CD4-positive, CD25-positive, alpha-beta regulatory T cell (primary cell): Measurements from ENCODE around the gene SCIN. TPM values are rescaled to one million over a fixed set of nuclear protein-coding genes. Genes with fewer than 3 reads are reported as not detected.
"Not testable (repeated sequence)": the region's sequence is repeated elsewhere in the genome, so short reads cannot be mapped to it uniquely, and the experiment has no call there.

Experiments used
- ATAC-seq, 2 donors: fragments of 150-1000 bp; cut with Tn5 transposase; one replicate each; pipeline ENCODE4 v1.10.0; 2021; ENCODE audit warnings: low read depth in 2 of 2, moderate number of reproducible peaks in 2 of 2, moderate library complexity in 1 of 2
- DNase-seq, 3 donors: peaks; one replicate each; pipeline versions ENCODE4 v3.0.0 to v3.0.0-alpha.2; 2012 to 2022; ENCODE audit warnings: mixed read lengths in 1 of 3
- H3K27ac ChIP-seq: one replicate; pipeline ENCODE4 v1.7.0; 2013; ENCODE audit warnings: mild to moderate bottlenecking, low read length; ENCODE audit not compliant: insufficient read depth, poor library complexity, severe bottlenecking
- H3K27me3 ChIP-seq: one replicate; pipeline ENCODE4 v1.7.0; 2013; ENCODE audit warnings: low read length; ENCODE audit not compliant: control insufficient read depth, insufficient read depth
- H3K36me3 ChIP-seq: one replicate; pipeline ENCODE4 v1.7.0; 2013; ENCODE audit warnings: mild to moderate bottlenecking, low read length, moderate library complexity; ENCODE audit not compliant: control insufficient read depth, insufficient read depth
- H3K4me1 ChIP-seq: 2 replicates; pipeline ENCODE4 v1.7.0; 2013; ENCODE audit warnings: mild to moderate bottlenecking, low read length; ENCODE audit not compliant: insufficient read depth, control insufficient read depth, poor library complexity, severe bottlenecking
- H3K4me3 ChIP-seq: one replicate; pipeline ENCODE4 v1.7.0; 2013; ENCODE audit warnings: low read depth, mild to moderate bottlenecking, low read length, moderate library complexity
- H3K9me3 ChIP-seq, 2 experiments: 1 replicate in 1 of 2; 2 replicates in 1 of 2; pipeline ENCODE4 v1.7.0; 2013; ENCODE audit warnings: low read length in 2 of 2, mild to moderate bottlenecking in 1 of 2, moderate library complexity in 1 of 2; ENCODE audit not compliant: control insufficient read depth in 2 of 2
- H3K27ac Mint-ChIP-seq, 3 donors: one replicate each; pipeline ENCODE4 v1.8.0; 2020 to 2022; ENCODE audit warnings: mild to moderate bottlenecking in 3 of 3, mixed read lengths in 3 of 3, moderate library complexity in 2 of 3
- H3K27me3 Mint-ChIP-seq: one replicate; pipeline ENCODE4 v1.8.0; 2022; ENCODE audit warnings: mild to moderate bottlenecking, mixed read lengths
- H3K36me3 Mint-ChIP-seq: one replicate; pipeline ENCODE4 v1.8.0; 2020; ENCODE audit warnings: mixed read lengths
- H3K4me1 Mint-ChIP-seq, 4 donors: one replicate each; pipeline ENCODE4 v1.8.0; 2020 to 2022; ENCODE audit warnings: mixed read lengths in 4 of 4, mild to moderate bottlenecking in 1 of 4
- H3K4me3 Mint-ChIP-seq, 4 donors: one replicate each; pipeline ENCODE4 v1.8.0; 2020 to 2022; ENCODE audit warnings: mild to moderate bottlenecking in 4 of 4, mixed read lengths in 4 of 4, moderate library complexity in 3 of 4
- H3K9me3 Mint-ChIP-seq, 7 donors: one replicate each; pipeline ENCODE4 v1.8.0; 2020 to 2022; ENCODE audit warnings: mixed read lengths in 7 of 7, mild to moderate bottlenecking in 3 of 7, moderate library complexity in 2 of 7
- polyA plus RNA-seq, 4 donors: library from polyadenylated mRNA; unstranded; fragments of 300-500 nt; fragmentation: Illumina TruSeq; gene quantifications; one replicate each; pipeline ENCODE4 v1.2.3, GENCODE V29; 2021
- total RNA-seq: library from RNA; stranded (reverse); gene quantifications from one replicate; pipeline ENCODE4 v1.2.3, GENCODE V29; 2022

SCIN gene
- total and polyA plus RNA-seq, 5 donors from 2014 or later: 0.22 to 0.31 TPM; not detected in 3

DNA sequence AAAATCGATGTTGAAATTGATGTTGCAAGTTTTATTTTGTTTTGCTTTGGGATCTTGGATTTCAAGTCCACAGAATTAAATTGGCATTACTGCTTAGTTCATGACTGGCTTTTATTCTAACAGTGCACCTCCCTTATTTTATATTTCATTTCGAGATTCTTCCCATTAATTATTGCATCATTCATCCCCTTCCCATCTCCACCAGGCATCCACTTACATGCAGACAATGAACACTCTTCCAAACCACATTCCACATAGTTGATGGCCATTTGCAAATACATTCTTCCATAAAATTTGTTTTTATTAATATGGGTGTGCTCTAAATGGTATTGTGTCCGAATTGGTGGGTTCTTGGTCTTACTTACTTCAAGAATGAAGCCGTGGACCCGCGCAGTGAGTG lies 15.6 kb upstream of the SCIN start:
- H3K9me3 Mint-ChIP-seq: peaks cover 0 to 4% (median 2%) of the 10 kb centered on the region in 7 donors
- H3K4me1 Mint-ChIP-seq: no peaks in the 10 kb centered on the region
- H3K27ac Mint-ChIP-seq: no peak overlapping the region
- H3K36me3 Mint-ChIP-seq: no peaks in the 10 kb centered on the region
- no peaks in the 10 kb centered on the region for H3K4me1 ChIP-seq
- no peak overlapping the region for H3K27ac ChIP-seq
- H3K9me3 ChIP-seq: no peaks in the 10 kb centered on the region
- H3K4me3 Mint-ChIP-seq: no peak overlapping the region
- DNase-seq (no peak), ATAC-seq (no peak)
- no peaks in the 10 kb centered on the region for H3K36me3 ChIP-seq
- no peaks in the 10 kb centered on the region for H3K27me3 Mint-ChIP-seq
- no peak overlapping the region for H3K4me3 ChIP-seq
- H3K27me3 ChIP-seq: no peaks in the 10 kb centered on the region

DNA sequence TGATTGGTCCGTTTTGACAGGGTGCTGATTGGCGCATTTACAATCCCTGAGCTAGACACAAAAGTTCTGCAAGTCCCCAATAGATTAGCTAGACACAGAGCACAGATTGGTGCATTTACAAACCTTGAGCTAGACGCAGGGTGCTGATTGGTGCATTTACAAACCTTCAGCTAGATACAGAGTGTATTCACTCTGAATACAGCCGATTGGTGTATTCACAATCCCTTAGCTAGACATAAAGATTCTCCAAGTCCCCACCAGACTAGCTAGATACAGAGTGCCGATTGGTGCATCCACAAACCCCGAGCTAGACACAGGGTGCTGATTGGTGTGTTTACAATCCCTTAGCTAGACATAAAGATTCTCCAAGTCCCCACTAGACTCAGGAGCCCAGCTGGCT lies 14.8 kb upstream of the SCIN start:
- H3K4me3 ChIP-seq, H3K27ac Mint-ChIP-seq, H3K27ac ChIP-seq, H3K36me3 ChIP-seq, H3K27me3 Mint-ChIP-seq, H3K4me1 ChIP-seq, H3K27me3 ChIP-seq, H3K9me3 Mint-ChIP-seq, H3K9me3 ChIP-seq, H3K4me3 Mint-ChIP-seq, DNase-seq, H3K4me1 Mint-ChIP-seq, H3K36me3 Mint-ChIP-seq, ATAC-seq: not testable (repeated sequence)

DNA sequence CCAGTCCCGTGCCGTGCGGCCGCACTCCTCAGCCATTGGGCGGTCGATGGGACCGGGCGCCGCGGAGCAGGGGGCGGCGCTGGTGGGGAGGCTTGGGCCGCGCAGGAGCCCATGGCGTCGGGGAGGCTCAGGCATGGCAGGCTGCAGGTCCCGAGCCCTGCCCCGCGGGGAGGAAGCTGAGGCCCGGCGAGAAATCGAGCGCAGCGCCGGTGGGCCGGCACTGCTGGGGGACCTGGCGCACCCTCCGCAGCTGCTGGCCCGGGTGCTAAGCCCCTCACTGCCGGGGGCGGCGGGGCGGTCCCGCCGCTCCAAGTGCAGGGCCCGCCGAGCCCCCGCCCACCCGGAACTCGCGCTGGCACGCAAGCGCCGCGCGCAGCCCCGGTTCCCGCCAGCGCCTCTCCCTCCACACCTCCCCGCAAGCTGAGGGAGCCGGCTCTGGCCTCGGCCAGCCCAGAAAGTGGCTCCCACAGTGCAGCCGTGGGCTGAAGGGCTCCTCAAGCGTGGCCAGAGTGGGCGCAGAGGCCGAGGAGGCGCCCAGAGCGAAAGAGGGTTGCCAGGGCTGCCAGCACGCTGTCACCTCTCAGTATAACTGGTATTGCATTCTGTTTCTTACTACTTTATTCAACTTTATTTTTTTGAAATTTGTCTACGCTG lies 14.3 kb upstream of the SCIN start:
- not testable (repeated sequence) for H3K27me3 Mint-ChIP-seq, H3K4me1 Mint-ChIP-seq, H3K36me3 Mint-ChIP-seq, H3K4me3 Mint-ChIP-seq, H3K9me3 ChIP-seq, H3K9me3 Mint-ChIP-seq, ATAC-seq, H3K4me1 ChIP-seq, H3K27me3 ChIP-seq, H3K36me3 ChIP-seq, H3K27ac ChIP-seq, H3K4me3 ChIP-seq, H3K27ac Mint-ChIP-seq, DNase-seq

DNA sequence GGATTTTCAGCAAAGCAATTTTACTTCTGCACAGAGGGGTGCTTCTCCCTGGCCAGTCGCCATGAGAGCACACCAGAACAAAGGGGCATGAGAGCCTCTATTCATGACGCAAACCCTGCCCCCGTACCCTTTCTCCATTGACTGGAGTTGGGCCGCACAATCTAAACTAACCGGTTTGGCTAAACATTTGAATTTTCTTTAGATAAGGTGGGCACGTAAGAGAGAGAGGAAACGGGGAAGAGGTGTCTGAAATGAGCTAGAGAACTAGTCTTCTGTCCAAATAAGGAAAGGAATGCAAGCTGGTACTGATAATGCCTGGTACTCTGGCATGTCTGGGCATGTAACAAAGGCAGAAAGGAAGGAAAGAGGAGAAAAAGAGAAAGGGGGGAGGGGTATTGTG lies 13.2 kb upstream of the SCIN start:
- Histone ChIP-seq H3K27ac (no peak overlapping the region), H3K4me3 (no peak overlapping the region), H3K4me1 (no peaks in the 10 kb centered on the region), H3K27me3 (no peaks in the 10 kb centered on the region), H3K36me3 (no peaks in the 10 kb centered on the region), H3K9me3 (no peaks in the 10 kb centered on the region)
- no peaks in the 10 kb centered on the region for H3K4me1 Mint-ChIP-seq
- no peaks in the 10 kb centered on the region for H3K27me3 Mint-ChIP-seq
- H3K36me3 Mint-ChIP-seq: no peaks in the 10 kb centered on the region
- no peak overlapping the region for H3K27ac Mint-ChIP-seq
- peaks cover 0 to 4% (median 2%) of the 10 kb centered on the region in 7 donors for H3K9me3 Mint-ChIP-seq
- ATAC-seq (no peak), DNase-seq (no peak)
- H3K4me3 Mint-ChIP-seq: no peak overlapping the region

DNA sequence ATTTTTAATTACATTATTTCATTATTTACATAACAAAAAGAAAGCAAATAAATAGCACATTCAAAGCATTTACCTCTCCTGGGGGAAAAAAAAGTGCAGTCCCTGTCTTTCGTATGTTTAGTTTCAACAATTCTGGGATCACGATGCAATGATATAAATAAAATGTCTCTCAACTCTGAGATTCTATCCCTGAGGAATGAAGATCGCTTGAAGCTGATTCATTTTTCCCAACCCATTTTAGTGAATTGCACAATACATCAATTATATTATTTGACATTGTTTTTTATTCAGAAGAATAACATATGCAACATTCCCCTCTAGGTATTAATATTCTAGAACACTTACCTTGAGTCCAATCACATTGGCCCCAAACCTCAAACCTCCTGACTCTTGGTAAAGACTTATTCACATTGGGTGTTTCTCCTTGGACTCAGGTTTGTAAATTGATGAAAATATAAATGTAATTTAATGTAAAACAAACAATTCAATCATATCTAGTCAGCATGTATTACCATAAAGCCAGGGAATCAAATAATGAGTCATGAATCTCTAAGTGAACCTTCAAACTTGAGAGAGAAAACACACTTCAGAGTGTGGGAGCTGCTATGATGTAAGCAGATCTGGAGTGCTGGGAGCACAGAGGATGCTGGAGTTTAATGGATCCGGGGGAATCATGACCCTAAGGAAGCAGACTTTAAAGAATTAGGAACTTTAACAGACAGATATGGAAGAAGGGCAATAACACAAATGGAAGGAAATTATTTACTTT lies 5.3 kb upstream of the SCIN start:
- Mint-ChIP-seq H3K4me1 (peaks cover 0 to 4% (median 1%) of the 10 kb centered on the region in 4 donors), H3K27ac (no peak overlapping the region), H3K9me3 (peaks cover 0 to 2% (median 0%) of the 10 kb centered on the region in 7 donors), H3K27me3 (peaks cover 15% of the 10 kb centered on the region), H3K36me3 (no peaks in the 10 kb centered on the region), H3K4me3 (no peak overlapping the region)
- peaks cover 9% of the 10 kb centered on the region for H3K27me3 ChIP-seq
- no peak for ATAC-seq
- no peaks in the 10 kb centered on the region for H3K9me3 ChIP-seq
- H3K36me3 ChIP-seq: no peaks in the 10 kb centered on the region
- DNase-seq: no peak
- H3K27ac ChIP-seq: no peak overlapping the region
- no peak overlapping the region for H3K4me3 ChIP-seq
- no peaks in the 10 kb centered on the region for H3K4me1 ChIP-seq

DNA sequence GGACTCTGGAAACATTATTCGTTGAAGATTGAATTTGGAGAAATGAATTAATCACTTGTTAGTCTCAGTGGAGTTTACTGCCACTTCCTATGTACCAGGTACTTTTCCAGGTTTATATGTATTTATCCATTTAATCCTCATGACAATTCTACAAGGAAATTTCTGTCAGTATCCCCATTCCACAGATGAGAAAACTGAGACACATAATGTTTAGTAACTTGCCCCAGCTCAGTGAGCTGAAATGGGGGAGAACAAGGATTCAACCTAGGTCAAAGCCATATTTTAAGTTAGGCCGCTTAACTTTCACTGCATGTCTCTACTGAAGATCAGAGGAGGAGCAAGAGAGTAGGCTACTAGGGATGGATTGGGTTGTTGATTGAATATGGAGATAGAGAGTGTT lies 4.6 kb upstream of the SCIN start:
- no peak for DNase-seq
- Histone ChIP-seq H3K36me3 (no peaks in the 10 kb centered on the region), H3K9me3 (no peaks in the 10 kb centered on the region), H3K27me3 (peaks cover 9% of the 10 kb centered on the region), H3K4me1 (no peaks in the 10 kb centered on the region), H3K4me3 (no peak overlapping the region), H3K27ac (no peak overlapping the region)
- peaks cover 22% of the 10 kb centered on the region for H3K27me3 Mint-ChIP-seq
- no peak overlapping the region for H3K4me3 Mint-ChIP-seq
- H3K27ac Mint-ChIP-seq: no peak overlapping the region
- peaks cover 0 to 7% (median 3%) of the 10 kb centered on the region in 4 donors for H3K4me1 Mint-ChIP-seq
- no peaks in the 10 kb centered on the region for H3K36me3 Mint-ChIP-seq
- ATAC-seq: no peak
- peaks cover 0 to 2% (median 0%) of the 10 kb centered on the region in 7 donors for H3K9me3 Mint-ChIP-seq

DNA sequence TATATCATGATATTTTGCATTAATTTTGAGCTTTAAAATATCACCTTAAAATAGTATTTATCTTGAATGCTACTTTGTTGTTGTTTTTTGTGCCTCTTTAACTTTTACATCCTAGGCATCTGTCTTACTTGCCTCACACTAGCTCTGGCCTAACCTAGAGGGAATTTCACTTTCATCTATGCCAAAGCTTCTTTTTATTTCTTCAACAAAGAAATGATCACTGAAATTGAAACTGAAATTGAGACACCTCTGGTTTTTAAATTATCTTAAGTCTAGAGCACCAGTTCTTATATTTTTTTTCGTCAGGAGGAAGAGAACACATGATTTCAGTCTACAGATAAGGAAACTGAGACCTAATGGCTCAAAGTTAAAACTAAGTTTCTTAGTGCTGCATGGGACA lies 3.5 kb upstream of the SCIN start:
- no peak for ATAC-seq

DNA sequence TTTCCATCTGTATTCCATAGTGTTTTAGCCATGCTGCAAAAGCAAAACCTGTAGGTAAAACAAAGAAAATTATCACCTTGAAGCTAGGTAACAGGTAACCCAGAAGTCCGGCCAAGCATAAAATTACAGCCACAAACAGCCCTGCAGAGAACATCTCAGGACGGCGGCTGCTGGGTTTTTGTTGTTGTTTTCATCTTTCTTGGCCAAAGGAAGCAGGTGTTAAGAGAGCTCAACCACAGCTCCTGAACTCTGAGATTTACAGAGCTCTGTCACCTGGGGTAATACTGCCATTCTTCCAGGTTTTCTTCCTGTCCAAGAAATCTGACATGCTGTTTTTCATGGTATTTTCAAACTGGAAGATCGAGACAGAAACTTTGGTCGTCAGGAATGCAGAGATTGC lies 847 bp upstream of the SCIN start:
- Mint-ChIP-seq H3K27ac (no peak overlapping the region), H3K27me3 (peaks cover 35% of the 10 kb centered on the region), H3K4me1 (peaks cover 0 to 7% (median 3%) of the 10 kb centered on the region in 4 donors), H3K4me3 (peak overlapping the region in 1 of 4 donors; percentile 80), H3K36me3 (no peaks in the 10 kb centered on the region), H3K9me3 (no peaks in the 10 kb centered on the region)
- Histone ChIP-seq H3K27me3 (peaks cover 16% of the 10 kb centered on the region), H3K9me3 (no peaks in the 10 kb centered on the region), H3K4me1 (no peaks in the 10 kb centered on the region), H3K4me3 (no peak overlapping the region), H3K27ac (no peak overlapping the region), H3K36me3 (no peaks in the 10 kb centered on the region)
- ATAC-seq: no peak
- no peak for DNase-seq

More for the DNA sequence above, 3.5 kb upstream of the SCIN start:
- peak in 1 of 3 donors; percentile 1 for DNase-seq
- H3K4me3 Mint-ChIP-seq: no peak overlapping the region
- H3K9me3 Mint-ChIP-seq: peaks cover 0 to under 1% (median 0%) of the 10 kb centered on the region in 7 donors
- no peak overlapping the region for H3K27ac Mint-ChIP-seq
- H3K9me3 ChIP-seq: no peaks in the 10 kb centered on the region
- no peaks in the 10 kb centered on the region for H3K36me3 Mint-ChIP-seq
- no peak overlapping the region for H3K4me3 ChIP-seq
- H3K4me1 ChIP-seq: no peaks in the 10 kb centered on the region
- peaks cover 11% of the 10 kb centered on the region for H3K27me3 ChIP-seq
- peaks cover 34% of the 10 kb centered on the region for H3K27me3 Mint-ChIP-seq
- H3K4me1 Mint-ChIP-seq: peaks cover 0 to 7% (median 3%) of the 10 kb centered on the region in 4 donors
- no peak overlapping the region for H3K27ac ChIP-seq
- no peaks in the 10 kb centered on the region for H3K36me3 ChIP-seq
